Measurements from ENCODE around the gene IL5RA.

DNA sequence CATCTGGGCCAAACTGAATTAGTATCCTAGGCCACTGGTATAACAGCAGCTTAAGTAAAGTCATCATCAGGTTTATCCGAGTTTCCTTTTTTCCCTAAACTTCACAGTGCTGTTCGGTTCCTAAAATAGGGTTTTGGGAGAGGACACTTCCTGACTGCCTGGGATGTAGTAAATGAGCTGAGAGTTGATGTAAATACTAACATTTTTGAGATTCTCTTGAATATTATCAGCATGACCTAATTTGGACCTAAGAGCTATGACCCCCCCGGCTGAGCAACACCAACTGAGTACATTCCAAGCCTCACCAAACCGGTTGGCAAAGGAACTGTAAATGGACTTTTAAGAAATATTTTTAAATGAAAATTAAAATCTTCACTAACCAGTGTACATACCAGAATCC lies 78.8 kb downstream of the IL5RA start:
- TF ChIP-seq, protein P1, sequence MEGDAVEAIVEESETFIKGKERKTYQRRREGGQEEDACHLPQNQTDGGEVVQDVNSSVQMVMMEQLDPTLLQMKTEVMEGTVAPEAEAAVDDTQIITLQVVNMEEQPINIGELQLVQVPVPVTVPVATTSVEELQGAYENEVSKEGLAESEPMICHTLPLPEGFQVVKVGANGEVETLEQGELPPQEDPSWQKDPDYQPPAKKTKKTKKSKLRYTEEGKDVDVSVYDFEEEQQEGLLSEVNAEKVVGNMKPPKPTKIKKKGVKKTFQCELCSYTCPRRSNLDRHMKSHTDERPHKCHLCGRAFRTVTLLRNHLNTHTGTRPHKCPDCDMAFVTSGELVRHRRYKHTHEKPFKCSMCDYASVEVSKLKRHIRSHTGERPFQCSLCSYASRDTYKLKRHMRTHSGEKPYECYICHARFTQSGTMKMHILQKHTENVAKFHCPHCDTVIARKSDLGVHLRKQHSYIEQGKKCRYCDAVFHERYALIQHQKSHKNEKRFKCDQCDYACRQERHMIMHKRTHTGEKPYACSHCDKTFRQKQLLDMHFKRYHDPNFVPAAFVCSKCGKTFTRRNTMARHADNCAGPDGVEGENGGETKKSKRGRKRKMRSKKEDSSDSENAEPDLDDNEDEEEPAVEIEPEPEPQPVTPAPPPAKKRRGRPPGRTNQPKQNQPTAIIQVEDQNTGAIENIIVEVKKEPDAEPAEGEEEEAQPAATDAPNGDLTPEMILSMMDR (IDR thresholded peaks at IDR 0.05): no peak
- TF ChIP-seq POLR2AphosphoS5 (IDR thresholded peaks at IDR 0.05) (no peak), POLR2A (IDR thresholded peaks at IDR 0.05) (no peak)
